GM21717 (cell line): ENCODE data around the gene BBS5.
"Not testable (repeated sequence)": the region's sequence is repeated elsewhere in the genome, so short reads cannot be mapped to it uniquely, and the experiment has no call there.

Experiments used
- ATAC-seq: cut with Tn5 transposase; IDR thresholded peaks from one replicate; pipeline ENCODE4 v1.9.1; 2021; ENCODE audit warnings: mild to moderate bottlenecking, moderate library complexity; ENCODE audit not compliant: unreplicated experiment

Gene BBS5

DNA sequence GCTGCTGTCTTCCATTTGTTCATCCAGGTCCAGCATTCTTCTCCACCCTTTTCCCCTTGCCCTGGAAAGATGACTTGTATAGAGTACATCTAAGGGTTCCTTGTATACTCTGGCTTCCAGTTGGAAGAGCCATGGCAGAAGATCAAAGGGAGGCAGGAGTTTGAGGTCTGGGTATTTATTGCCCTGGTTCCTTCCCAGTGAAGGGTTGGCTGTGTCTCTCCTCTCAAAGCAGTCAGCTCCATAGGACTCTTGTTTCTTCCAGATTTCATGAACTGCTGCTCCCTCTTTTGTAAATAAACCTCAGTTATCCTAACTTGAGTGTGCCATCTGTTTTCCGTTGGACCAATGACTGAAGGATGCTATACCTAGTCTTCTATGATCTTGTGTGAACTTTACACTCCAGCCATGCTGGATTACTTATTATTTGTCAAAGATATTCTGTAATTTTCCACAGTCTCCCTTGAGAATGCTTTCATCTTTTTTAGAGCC lies 6.4 kb downstream of the BBS5 start:
- ATAC-seq, result no peak

DNA sequence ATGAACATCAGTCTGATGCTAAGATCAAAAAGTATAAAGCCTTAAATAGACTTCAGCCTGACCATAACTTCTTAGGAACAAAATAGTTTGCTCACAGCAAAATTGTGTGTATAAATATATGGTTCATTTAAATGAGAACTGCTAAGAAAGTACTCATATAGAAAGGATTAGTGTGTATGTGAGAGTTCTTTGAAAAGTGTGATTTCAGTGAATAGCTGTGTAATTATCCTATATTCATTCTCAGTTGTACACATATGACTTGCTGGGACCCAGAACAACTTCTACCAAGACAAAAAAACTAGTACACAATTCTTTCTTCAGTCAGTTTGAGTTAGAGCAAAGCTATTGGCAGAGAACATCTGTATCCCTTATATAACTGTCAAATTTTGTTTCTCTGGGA lies 7.2 kb downstream of the BBS5 start:
- no peak for ATAC-seq

DNA sequence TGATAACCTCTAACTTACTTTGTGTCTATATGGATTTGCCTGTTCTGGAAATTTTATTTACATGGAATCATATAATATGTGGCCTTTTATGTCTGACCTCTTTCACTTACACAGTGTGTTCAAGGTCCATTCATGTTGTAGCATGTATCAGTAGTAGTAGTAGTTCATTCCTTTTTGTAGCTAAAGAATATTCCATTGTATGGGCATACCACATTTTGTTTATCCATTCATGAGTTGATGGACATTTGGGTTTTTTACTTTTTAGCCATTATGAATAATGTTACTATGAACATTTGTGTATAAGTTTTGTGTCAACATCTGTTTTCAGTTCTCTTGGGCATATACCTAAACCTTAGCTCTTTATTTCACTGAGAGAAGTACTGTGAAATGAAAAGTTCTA lies 11.5 kb downstream of the BBS5 start:
- no peak for ATAC-seq

DNA sequence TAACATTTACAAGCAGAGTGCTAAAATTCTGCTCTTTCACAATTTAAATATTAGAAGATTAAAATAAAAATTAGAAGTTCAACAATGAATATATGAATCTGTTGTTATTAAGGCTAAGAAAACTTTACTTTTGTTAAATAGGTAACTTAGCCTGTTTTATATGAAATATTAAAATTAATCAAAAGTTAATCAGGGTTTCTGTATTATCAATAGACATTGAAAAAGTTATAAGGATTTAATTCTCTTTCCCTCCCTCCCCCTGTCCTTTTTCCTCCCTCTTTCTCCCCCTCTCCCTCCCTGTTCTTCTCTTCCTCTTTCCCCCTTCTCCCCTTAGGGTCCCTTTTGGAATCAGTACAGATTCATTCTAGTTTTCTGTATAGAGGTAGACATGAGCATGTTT lies 12.1 kb downstream of the BBS5 start:
- ATAC-seq, result no peak

DNA sequence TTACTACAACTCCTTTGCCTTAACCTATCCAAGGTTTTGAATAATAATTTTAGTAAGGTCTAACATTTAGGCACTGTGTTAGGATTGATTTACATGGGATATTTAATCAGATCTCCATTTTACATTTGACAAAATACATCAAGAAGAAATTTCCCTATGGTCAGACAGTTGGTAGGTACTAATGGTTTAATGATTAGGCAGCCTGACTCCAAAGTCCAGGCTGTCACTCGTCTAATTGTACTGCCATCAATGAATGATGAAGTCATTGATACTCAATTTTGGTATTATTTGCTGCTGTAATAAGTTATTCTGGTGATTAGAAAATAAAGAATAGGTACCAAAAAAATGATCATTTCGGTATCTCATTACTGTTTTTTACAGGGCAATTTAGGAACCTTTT lies 14.1 kb downstream of the BBS5 start:
- ATAC-seq, result no peak

DNA sequence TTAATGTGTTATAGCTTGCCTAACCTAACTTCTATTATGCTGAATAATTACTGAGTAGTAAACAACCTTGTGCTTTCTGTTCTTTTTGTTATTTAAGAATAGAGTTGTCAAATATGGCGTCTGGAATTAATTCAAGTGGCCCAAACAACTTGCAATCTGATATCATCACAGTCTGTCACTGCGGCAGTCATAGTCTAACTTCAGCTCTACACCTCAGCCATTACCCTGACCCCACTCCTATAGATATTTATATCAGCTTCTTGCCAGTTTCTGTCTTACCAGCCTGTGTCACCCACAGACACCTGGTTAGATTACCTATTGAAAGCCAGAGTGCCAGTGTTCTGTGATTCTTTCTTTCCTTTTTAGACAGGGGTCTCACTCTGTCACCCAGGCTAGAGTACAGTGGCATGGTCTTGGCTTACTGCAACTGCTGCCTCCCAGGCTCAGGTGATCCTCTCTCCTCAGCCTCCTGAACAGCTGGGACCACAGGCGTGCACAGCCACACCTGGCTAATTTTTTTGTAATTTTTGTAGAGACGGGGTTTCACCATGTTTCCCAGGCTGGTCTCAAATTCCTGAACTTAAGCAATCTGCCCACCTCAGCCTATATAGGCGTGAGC lies 16.1 kb downstream of the BBS5 start:
- ATAC-seq, result no peak

DNA sequence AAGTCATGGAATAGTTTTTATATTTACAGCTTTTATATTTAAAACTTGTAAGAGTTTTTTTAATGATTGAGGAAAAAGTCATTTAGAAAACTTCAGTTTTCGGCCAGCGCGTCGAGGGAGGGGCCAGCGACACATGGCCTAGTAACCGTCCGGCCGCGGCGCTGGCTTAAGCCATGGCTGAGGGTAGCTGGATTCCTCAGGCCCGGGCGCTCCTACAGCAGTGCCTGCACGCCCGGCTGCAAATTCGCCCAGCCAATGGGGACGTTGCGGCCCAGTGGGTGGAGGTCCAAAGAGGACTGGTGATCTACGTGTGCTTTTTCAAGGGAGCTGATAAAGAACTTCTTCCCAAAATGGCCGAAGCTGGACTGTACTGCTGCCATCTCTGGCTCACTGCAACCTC lies 25.4 kb downstream of the BBS5 start:
- ATAC-seq, result no peak

DNA sequence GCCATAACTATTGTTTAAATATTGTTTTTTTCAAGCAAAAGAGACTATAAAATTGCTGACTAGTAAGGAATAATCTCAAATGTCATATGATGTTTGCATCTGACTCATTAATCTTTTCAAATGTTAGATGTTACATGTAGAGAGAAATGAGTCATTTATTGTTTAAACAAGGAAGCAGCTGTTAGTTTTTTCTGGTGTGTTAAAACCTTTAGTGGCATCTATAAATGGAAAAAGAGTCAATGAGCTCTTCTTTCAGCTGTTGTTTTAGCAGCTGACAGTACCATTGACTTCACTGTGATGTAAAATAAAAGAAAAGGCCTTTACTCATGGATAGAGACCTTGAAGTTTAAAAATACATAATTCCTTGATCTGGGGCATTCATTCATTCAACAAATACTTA lies 28.4 kb downstream of the BBS5 start:
- no peak for ATAC-seq

DNA sequence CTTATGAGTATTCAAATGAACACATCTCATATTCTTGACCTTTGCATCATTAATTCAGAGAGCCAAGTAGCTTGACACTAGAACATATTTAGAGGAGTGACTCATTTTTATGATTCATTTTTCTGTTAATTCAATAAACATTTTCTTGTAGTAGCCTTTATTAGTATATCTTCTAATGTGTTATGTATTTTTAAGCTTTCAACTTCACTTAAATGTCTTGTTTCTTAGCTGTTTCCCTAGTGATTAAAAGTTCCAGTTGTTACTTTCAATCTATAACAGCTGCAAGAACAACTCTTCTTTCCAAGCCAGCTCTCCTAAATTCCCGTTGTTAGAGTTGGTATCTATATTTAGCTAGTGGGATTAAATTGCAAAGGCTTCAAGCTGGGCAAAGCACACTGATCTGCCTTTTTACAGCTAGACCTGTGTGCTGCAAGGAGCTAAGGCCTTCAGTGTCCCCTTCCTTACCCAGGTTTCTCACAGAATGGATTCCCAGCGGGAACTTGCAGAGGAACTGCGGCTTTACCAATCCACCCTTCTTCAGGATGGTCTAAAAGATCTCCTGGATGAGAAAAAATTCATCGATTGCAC lies 30.1 kb downstream of the BBS5 start, which contains the start of gene KLHL41:
Gene KLHL41 (plus strand): TSS at position 405 of the 588 bp plus-strand sequence. CDS start 77 bp downstream, at position 482.
- ATAC-seq, result no peak

DNA sequence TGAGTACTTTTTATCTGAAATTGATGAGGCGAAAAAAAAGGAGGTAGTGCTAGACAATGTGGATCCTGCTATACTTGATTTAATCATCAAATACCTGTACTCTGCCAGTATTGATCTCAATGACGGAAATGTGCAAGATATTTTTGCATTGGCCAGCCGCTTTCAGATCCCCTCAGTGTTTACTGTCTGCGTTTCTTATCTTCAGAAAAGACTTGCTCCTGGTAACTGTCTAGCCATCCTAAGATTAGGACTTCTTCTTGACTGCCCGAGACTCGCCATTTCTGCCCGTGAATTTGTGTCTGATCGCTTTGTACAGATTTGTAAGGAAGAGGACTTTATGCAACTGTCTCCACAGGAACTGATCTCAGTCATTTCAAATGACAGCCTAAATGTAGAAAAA lies 30.7 kb downstream of the BBS5 start:
- no peak for ATAC-seq

DNA sequence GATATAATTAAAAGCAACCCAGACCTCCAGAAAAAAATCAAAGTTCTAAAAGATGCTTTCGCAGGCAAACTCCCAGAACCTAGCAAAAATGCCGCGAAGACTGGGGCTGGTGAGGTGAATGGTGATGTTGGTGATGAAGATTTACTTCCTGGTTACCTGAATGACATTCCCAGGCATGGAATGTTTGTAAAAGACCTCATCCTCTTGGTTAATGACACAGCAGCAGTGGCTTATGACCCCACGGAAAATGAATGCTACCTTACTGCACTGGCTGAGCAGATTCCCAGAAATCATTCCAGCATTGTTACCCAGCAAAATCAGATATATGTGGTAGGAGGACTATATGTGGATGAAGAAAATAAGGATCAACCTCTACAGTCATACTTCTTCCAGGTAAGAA lies 31.2 kb downstream of the BBS5 start:
- no peak for ATAC-seq

DNA sequence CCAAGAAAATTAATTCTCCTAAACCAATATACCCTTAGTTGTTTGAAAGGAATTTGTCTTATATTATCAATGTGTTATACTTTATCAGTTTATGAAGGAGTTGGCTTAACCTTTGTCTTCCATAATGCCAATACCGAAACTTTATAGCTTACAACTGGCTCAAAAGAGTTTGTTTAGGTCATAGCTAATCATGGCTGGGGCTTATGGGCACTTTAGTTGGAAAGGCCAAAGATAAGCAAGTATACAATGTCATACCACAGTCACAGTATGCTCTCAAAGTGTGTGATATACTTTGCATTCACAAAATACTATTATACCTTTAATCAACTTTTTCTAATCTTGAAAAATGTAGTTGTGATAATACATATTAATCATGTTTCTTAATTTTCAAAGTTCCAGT lies 32.5 kb downstream of the BBS5 start:
- ATAC-seq, result no peak

DNA sequence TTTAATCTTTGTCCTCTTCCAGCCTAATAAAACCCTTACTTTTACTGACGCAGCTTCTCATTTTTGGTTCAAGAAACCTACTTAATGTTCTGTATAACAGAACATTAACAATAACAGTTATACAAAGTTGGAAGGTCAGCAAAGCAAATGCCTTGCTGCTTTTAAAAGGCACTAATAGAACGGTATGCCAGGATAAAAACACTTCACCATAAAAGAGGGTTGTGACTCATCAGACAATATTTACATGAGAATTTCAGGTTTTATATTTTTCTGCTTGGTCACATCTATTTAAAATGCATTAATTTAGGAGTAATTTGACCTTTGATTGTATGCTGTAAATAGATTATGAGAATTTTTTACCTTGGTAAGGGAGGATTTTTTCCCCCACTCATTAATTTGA lies 33.2 kb downstream of the BBS5 start:
- ATAC-seq, result no peak

DNA sequence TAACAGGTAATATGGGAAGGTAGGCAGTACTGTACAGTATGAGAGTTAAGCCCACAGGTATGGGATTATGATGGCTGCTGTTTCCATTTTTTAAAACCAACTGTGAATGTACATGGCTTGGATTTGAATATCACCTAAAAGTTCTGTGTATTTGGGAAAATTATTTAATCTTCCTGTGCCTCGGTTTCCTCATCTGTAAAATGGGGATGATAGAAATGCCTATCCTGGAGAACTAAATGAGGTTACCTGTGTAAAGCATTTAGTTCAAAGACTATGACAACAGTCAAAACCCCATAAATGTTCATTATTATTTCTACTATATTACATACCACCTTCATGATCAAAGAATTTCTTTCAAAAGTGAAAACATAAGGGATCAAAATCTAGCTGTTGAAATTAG lies 33.8 kb downstream of the BBS5 start:
- ATAC-seq, result no peak

DNA sequence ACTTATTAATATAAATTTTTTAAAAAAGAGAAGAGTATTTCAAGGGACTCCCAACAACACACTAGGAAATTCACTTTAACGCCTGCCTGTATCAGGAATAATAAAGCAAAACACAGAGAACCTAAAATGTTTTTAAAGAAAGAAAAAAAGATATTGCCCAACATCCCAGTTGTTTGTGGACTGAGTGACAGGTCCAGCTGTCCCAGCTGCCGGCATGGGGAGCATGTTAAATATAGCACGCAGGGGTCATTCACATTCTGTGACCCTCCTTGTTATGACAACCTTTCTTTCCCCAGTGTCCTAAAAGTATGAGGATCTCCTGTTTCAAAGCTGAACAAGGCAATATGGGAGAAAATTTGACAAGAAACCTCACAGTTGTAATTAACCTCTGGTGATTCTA lies 34.6 kb downstream of the BBS5 start:
- ATAC-seq, result no peak

DNA sequence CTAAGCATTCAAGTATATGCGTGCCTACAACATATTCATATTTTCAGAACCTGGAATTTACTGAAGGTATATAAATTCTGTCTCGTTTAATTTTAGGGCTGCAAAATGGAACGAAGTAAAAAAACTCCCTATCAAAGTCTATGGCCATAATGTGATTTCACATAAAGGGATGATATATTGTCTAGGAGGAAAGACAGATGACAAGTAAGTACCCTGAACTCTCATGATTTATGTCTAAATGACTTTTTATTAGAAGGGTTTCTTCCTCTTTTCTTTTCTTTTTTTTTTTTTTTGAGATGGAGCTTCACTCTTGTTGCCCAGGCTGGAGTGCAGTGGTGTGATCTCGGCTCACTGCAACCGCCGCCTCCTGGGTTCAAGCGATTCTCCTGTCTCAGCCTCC lies 35.5 kb downstream of the BBS5 start:
- ATAC-seq, result not testable (repeated sequence)

DNA sequence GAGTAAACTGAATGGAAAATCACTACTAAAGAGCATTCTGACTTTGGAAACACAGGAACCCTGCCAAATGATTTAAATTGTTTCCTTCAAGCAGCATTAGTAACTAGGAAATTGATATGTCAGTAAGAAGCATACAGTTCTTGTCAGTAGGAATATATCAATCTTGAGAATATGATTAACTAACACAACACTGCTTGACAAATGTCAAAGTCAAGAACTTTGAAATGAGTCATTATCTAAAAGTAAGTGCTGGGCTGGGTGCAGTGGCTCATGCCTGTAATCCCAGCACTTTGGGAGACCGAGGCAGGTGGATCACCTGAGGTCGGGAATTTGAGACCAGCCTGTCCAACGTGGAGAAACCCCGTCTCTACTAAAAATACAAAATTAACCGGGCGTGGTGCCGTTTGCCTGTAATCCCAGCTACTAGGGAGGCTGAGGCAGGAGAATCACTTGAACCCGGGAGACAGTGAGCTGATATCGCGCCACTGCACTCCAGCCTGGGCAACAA lies 37.2 kb downstream of the BBS5 start:
- ATAC-seq, result not testable (repeated sequence)

DNA sequence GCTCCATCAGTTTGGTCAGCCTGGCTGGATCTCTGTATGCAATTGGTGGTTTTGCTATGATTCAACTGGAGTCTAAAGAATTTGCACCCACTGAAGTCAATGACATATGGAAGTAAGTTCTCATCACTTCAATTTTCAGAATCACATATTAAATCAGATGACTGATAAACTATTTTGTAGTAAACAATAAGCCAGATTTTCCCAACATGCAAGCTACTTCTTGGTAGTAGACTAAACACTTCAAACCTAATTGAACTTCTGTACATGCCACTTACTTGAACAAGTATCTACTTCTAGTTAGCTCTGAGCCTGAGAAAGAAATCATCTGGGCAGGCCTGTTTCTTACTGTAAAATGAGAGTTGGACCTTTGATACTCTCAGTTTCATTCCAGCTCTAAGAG lies 41.6 kb downstream of the BBS5 start:
- no peak for ATAC-seq

DNA sequence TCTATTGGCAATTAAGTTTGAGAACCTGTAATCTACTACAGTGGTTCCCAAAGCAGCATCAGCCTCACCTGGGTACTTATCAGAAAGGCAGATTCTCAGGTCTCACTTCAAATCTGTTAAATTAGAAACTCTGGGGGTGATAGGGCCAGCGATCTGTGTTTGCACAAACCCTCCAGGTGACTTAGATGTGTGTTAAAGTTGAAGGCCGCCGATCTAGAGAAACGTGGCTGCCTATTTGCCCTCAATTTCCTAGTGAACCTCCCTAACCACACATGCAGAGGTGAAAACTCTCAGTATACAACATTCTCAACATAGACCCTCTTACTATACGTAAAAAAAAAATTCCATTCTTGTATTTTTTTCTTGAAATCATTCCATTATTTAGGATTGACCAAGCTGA lies 44.4 kb downstream of the BBS5 start:
- no peak for ATAC-seq

DNA sequence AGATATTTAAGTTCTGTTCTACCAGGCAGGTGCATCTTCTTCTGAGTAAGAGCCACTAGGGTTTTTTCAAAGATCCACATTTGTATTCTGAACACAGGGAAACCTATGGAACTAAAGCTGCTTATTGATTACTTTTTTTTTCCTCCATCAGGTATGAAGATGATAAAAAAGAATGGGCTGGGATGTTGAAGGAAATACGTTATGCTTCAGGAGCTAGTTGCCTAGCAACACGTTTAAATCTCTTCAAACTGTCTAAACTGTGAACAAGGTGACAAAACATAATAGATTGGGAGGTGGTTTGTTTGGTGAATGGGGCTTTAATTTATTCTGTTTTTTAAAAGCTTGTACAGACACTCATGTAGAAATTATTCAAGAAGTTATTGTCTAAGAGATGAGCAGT lies 46.1 kb downstream of the BBS5 start:
- ATAC-seq, result no peak

DNA sequence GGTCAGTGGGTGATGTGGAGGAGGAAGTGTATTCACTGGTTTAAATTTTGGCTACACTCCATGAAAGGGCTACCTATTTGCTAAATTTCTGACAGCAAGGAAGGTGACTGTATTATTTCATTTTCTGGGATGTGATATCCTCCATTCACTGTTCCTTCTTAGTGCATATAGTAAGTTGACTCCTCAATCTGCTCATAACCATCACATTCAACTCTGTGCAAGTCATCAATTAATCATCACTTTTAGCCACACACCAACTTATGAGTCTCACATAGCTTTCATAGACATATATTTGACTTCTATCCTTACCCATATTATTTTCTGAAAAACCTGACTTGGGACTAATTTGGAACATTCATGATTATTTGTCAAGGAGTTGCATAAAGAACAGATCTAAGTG lies 47.2 kb downstream of the BBS5 start:
- no peak for ATAC-seq

DNA sequence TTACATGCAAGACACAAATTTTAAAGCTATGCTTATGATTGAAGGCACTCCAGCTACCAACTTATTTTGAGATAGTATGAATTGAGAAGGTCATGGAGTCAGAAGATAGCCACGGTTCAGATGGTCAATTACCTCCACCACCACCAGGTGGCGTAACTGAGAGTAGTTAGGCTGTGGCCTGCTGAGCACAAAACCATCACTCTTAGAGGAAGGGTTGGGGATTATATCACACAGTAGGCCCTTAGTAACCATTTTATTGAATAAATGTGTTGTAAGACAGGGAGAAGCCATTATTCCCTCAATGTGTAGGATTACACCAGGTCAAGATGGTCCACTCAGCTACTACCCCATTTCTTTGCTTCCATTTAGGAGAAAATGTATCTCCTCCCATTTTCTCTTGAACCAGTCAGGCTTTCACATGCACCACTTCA lies 49.0 kb downstream of the BBS5 start:
- ATAC-seq, result peak; percentile 83

DNA sequence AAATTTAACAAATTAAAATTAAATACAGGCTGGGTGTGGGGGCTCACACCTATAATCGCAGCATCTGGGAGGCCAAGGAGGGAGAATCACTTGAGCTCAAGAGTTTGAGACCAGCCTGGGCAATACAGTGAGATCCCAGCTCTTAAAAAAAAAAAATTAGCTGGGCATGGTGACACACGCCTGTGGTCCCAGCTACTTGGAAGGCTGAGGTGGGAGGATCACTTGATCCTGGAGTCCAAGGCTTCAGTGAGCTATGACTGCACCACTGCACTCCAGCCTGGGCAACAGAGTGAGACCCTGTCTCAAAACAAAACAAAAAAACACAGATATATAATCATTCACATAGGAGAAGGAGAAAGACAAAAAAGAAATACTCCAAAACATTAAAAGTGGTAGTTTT lies 60.2 kb downstream of the BBS5 start:
- not testable (repeated sequence) for ATAC-seq
